ENCODE results near the gene DNAH1. TPM values are rescaled to one million over a fixed set of nuclear protein-coding genes. Genes with fewer than 3 reads are reported as not detected.

The DNAH1 gene
- total and polyA plus RNA-seq, 2 experiments from 2014 or later = 0.81 to 4.0 TPM

GRCh38 chr3:52406791-52407510, 90.8 kb downstream of the DNAH1 start:
- Histone ChIP-seq H3K79me2 (ENCODE audit: insufficient read depth) (peaks cover 45% of the 10 kb centered on the region), H3K9ac (no peak overlapping the region), H4K20me1 (ENCODE audit: insufficient read depth) (no peaks in the 10 kb centered on the region), H3K4me1 (ENCODE audit: insufficient read depth) (peaks cover 14% of the 10 kb centered on the region), H3F3A (ENCODE audit: insufficient read depth) (peaks cover 12% of the 10 kb centered on the region), H3K9me3 (ENCODE audit: low read depth) (no peaks in the 10 kb centered on the region), H3K9me2 (ENCODE audit: insufficient read depth) (no peaks in the 10 kb centered on the region), H3K4me3 (no peak overlapping the region), H3K4me2 (ENCODE audit: unreplicated experiment) (no peak overlapping the region), H2AFZ (no peak overlapping the region), H3K27ac (no peak overlapping the region), H3K27me3 (replicated peaks; ENCODE audit: insufficient read depth) (no peaks in the 10 kb centered on the region), H3K36me3 (ENCODE audit: low read depth) (peaks cover 6% of the 10 kb centered on the region; the same call in 1 of the 2 replicates)
- in situ Hi-C loops (cut with MboI) = no loop called here
- TF ChIP-seq EZH2phosphoT487 (IDR thresholded peaks at IDR 0.05; ENCODE audit: insufficient read depth, low read depth) (no peak), EZH2 (IDR thresholded peaks at IDR 0.05; ENCODE audit: insufficient read depth, poor library complexity, severe bottlenecking) (no peak)
- 89 to 91% methylated on average over 20 of the region's 20 CpGs for WGBS, 2 experiments (ENCODE audit: low coverage in 1 of 2, low lambda C conversion rate in 2 of 2, missing lambda C conversion rate in 2 of 2)
- DNase-seq = no peak

GRCh38 chr3:52407779-52408178, 91.7 kb downstream of the DNAH1 start:
- WGBS, 2 experiments (ENCODE audit: low coverage in 1 of 2, low lambda C conversion rate in 2 of 2, missing lambda C conversion rate in 2 of 2) = 76 to 80% methylated on average over 1 to 3 of the region's 3 CpGs
- Histone ChIP-seq H2AFZ (no peak overlapping the region), H3K9me3 (ENCODE audit: low read depth) (no peaks in the 10 kb centered on the region), H3K27me3 (replicated peaks; ENCODE audit: insufficient read depth) (no peaks in the 10 kb centered on the region), H3K27ac (no peak overlapping the region), H3K36me3 (ENCODE audit: low read depth) (peaks cover 6% of the 10 kb centered on the region; the same call in 1 of the 2 replicates), H3K79me2 (ENCODE audit: insufficient read depth) (peaks cover 53% of the 10 kb centered on the region), H3K9me2 (ENCODE audit: insufficient read depth) (no peaks in the 10 kb centered on the region), H4K20me1 (ENCODE audit: insufficient read depth) (no peaks in the 10 kb centered on the region), H3K9ac (no peak overlapping the region), H3F3A (ENCODE audit: insufficient read depth) (peaks cover 12% of the 10 kb centered on the region), H3K4me3 (no peak overlapping the region), H3K4me1 (ENCODE audit: insufficient read depth) (peaks cover 21% of the 10 kb centered on the region), H3K4me2 (ENCODE audit: unreplicated experiment) (no peak overlapping the region)
- no peak for DNase-seq
- in situ Hi-C loops (cut with MboI) = no loop called here
- TF ChIP-seq EZH2 (IDR thresholded peaks at IDR 0.05; ENCODE audit: insufficient read depth, poor library complexity, severe bottlenecking) = no peak
- TF ChIP-seq EZH2phosphoT487 (IDR thresholded peaks at IDR 0.05; ENCODE audit: insufficient read depth, low read depth) = no peak

GRCh38 chr3:52408466-52408865, 92.3 kb downstream of the DNAH1 start:
- in situ Hi-C loops (cut with MboI) = no loop called here
- H4K20me1 ChIP-seq (ENCODE audit: insufficient read depth) = no peaks in the 10 kb centered on the region
- 85 to 87% methylated on average over 8 of the region's 8 CpGs for WGBS, 2 experiments (ENCODE audit: low coverage in 1 of 2, low lambda C conversion rate in 2 of 2, missing lambda C conversion rate in 2 of 2)
- no peaks in the 10 kb centered on the region for H3K9me2 ChIP-seq (ENCODE audit: insufficient read depth)
- no peak for DNase-seq
- peak overlapping the region; percentile 91 for H3K4me2 ChIP-seq (ENCODE audit: unreplicated experiment)
- no peaks in the 10 kb centered on the region for H3K27me3 ChIP-seq (replicated peaks; ENCODE audit: insufficient read depth)
- peaks cover 12% of the 10 kb centered on the region for H3F3A ChIP-seq (ENCODE audit: insufficient read depth)
- peaks cover 6% of the 10 kb centered on the region; the same call in 1 of the 2 replicates for H3K36me3 ChIP-seq (ENCODE audit: low read depth)
- peaks cover 21% of the 10 kb centered on the region for H3K4me1 ChIP-seq (ENCODE audit: insufficient read depth)
- no peak for TF ChIP-seq EZH2phosphoT487 (IDR thresholded peaks at IDR 0.05; ENCODE audit: insufficient read depth, low read depth)
- no peak for TF ChIP-seq EZH2 (IDR thresholded peaks at IDR 0.05; ENCODE audit: insufficient read depth, poor library complexity, severe bottlenecking)
- H3K9me3 ChIP-seq (ENCODE audit: low read depth) = no peaks in the 10 kb centered on the region
- H3K4me3 ChIP-seq = peak overlapping the region; percentile 95
- H3K27ac ChIP-seq = no peak overlapping the region
- peak overlapping the region; percentile 99 for H3K9ac ChIP-seq
- H2AFZ ChIP-seq = no peak overlapping the region
- peaks cover 60% of the 10 kb centered on the region for H3K79me2 ChIP-seq (ENCODE audit: insufficient read depth)

- Histone ChIP-seq H3K9me2 (ENCODE audit: insufficient read depth) (no peaks in the 10 kb centered on the region), H3K4me2 (ENCODE audit: unreplicated experiment) (no peak overlapping the region), H3K27me3 (replicated peaks; ENCODE audit: insufficient read depth) (no peaks in the 10 kb centered on the region), H2AFZ (no peak overlapping the region), H3K27ac (no peak overlapping the region), H3K9ac (no peak overlapping the region), H3K4me1 (ENCODE audit: insufficient read depth) (peaks cover 12% of the 10 kb centered on the region), H3K9me3 (ENCODE audit: low read depth) (no peaks in the 10 kb centered on the region), H3K36me3 (ENCODE audit: low read depth) (no peaks in the 10 kb centered on the region), H3F3A (ENCODE audit: insufficient read depth) (peaks cover 11% of the 10 kb centered on the region), H3K79me2 (ENCODE audit: insufficient read depth) (peaks cover 30% of the 10 kb centered on the region), H4K20me1 (ENCODE audit: insufficient read depth) (no peaks in the 10 kb centered on the region), H3K4me3 (no peak overlapping the region)
- WGBS, 2 experiments (ENCODE audit: low coverage in 1 of 2, low lambda C conversion rate in 2 of 2, missing lambda C conversion rate in 2 of 2) = 83 to 86% methylated on average over 3 of the region's 3 CpGs
- in situ Hi-C loops (cut with MboI) = no loop called here
- TF ChIP-seq EZH2 (IDR thresholded peaks at IDR 0.05; ENCODE audit: insufficient read depth, poor library complexity, severe bottlenecking) = no peak
- no peak for TF ChIP-seq EZH2phosphoT487 (IDR thresholded peaks at IDR 0.05; ENCODE audit: insufficient read depth, low read depth)
- DNase-seq = no peak
Observed at GRCh38 chr3:52415800-52416199, 99.7 kb downstream of the DNAH1 start.
